PC-3 (cell line): ENCODE data around the gene SFMBT1. TPM values are rescaled to one million over a fixed set of nuclear protein-coding genes. Genes with fewer than 3 reads are reported as not detected.

ENCODE experiments used
- ATAC-seq: fragments of 200-7000 bp; cut with Tn5 transposase; 2 replicates; pipeline ENCODE4 v1.9.1; 2020; ENCODE audit warnings: mild to moderate bottlenecking, moderate library complexity
- BruUV-seq: library from RNA; stranded (reverse); fragments of 400-500 nt; replicated peaks from 2 replicates; lab custom pipeline; 2021; lab: Mats Ljungman, UMichigan
- CTCF ChIA-PET: fragments of 300-600 bp; sonication (Branson Sonifier 250); formaldehyde crosslinking; loops from one replicate; lab custom pipeline; 2022; ENCODE audit warnings: antibody characterized with exemption; lab: Charles Lee
- POLR2A ChIA-PET: fragments of 300-600 bp; sonication (Branson Sonifier 250); formaldehyde crosslinking; loops from one replicate; lab custom pipeline; 2022; ENCODE audit warnings: antibody characterized with exemption; ENCODE audit not compliant: unreplicated experiment; lab: Charles Lee
- DNase-seq: peaks from one replicate; pipeline ENCODE4 v3.0.0-alpha.2; 2015
- H2AFZ ChIP-seq: fragments of 300-600 bp; sonication (generic); 2 replicates; pipeline ENCODE4 v1.6.0; 2016; ENCODE audit warnings: antibody characterized with exemption, low read length
- H3F3A ChIP-seq: fragments of 300-600 bp; sonication (generic); one replicate; pipeline ENCODE4 v1.6.0; 2017; ENCODE audit warnings: antibody characterized with exemption, low read length, control low read depth, mild to moderate bottlenecking; ENCODE audit not compliant: unreplicated experiment
- H3K27ac ChIP-seq: fragments of 300-600 bp; sonication (generic); 2 replicates; pipeline ENCODE4 v1.5.1; 2016; ENCODE audit warnings: mild to moderate bottlenecking, low read length
- H3K27me3 ChIP-seq: fragments of 300-600 bp; sonication (generic); 2 replicates; pipeline ENCODE4 v1.6.1; 2016; ENCODE audit warnings: low read length, mixed read lengths
- H3K36me3 ChIP-seq: fragments of 300-600 bp; sonication (generic); 2 replicates; pipeline ENCODE4 v1.6.1; 2016; ENCODE audit warnings: low read depth, mixed run types, low read length, mixed read lengths
- H3K4me1 ChIP-seq: fragments of 300-600 bp; sonication (generic); 2 replicates; pipeline ENCODE4 v1.5.1; 2016; ENCODE audit warnings: low read length; ENCODE audit not compliant: insufficient read depth
- H3K4me2 ChIP-seq: fragments of 300-600 bp; sonication (generic); 2 replicates; pipeline ENCODE4 v1.6.0; 2016; ENCODE audit warnings: low read length
- H3K4me3 ChIP-seq: fragments of 300-600 bp; sonication (generic); 2 replicates; pipeline ENCODE4 v1.5.1; 2016; ENCODE audit warnings: mild to moderate bottlenecking, low read length, mixed read lengths
- H3K79me2 ChIP-seq: fragments of 300-600 bp; sonication (generic); 2 replicates; pipeline ENCODE4 v1.6.1; 2017; ENCODE audit warnings: low read length, mixed read lengths
- H3K9ac ChIP-seq: fragments of 300-600 bp; sonication (generic); 2 replicates; pipeline ENCODE4 v1.6.0; 2016; ENCODE audit warnings: mild to moderate bottlenecking, low read length
- H3K9me2 ChIP-seq: fragments of 300-600 bp; sonication (generic); replicated peaks from 2 replicates; pipeline ENCODE4 v1.6.1; 2016; ENCODE audit warnings: mixed run types, low read length, mixed read lengths
- H3K9me3 ChIP-seq: fragments of 300-600 bp; sonication (generic); 2 replicates; pipeline ENCODE4 v1.6.1; 2016; ENCODE audit warnings: low read length, mixed read lengths
- H4K20me1 ChIP-seq: fragments of 300-600 bp; sonication (generic); 2 replicates; pipeline ENCODE4 v1.6.1; 2016; ENCODE audit warnings: low read length, mixed read lengths
- CTCF ChIP-seq: fragments of 300-600 bp; sonication (generic); conservative IDR thresholded peaks from 2 replicates; pipeline ENCODE4 v1.5.1; 2017; ENCODE audit warnings: antibody characterized with exemption, low read depth, mild to moderate bottlenecking, low read length
- EZH2 ChIP-seq: fragments of 300-600 bp; sonication (generic); IDR thresholded peaks from one replicate; pipeline ENCODE4 v1.6.1; 2017; ENCODE audit warnings: antibody characterized with exemption, mild to moderate bottlenecking, low read length; ENCODE audit not compliant: unreplicated experiment
- EZH2phosphoT487 ChIP-seq: fragments of 300-600 bp; sonication (generic); IDR thresholded peaks from 2 replicates; pipeline ENCODE4 v1.6.1; 2018; ENCODE audit warnings: mild to moderate bottlenecking, antibody characterized with exemption, low read length, borderline replicate concordance
- intact Hi-C: fragments of 100-400 bp; cut with micrococcal nuclease; formaldehyde crosslinking; loops from 2 replicates; pipeline ENCODE4 v1.9.0; 2023
- total RNA-seq: library from RNA; depleted of rRNA; stranded (reverse); fragments of >200 nt; gene quantifications from 2 replicates; pipeline ENCODE4 v1.2.3, GENCODE V29; 2014

SFMBT1 gene
- total RNA-seq, 1 experiment from 2014 or later: 10.8 TPM

DNA sequence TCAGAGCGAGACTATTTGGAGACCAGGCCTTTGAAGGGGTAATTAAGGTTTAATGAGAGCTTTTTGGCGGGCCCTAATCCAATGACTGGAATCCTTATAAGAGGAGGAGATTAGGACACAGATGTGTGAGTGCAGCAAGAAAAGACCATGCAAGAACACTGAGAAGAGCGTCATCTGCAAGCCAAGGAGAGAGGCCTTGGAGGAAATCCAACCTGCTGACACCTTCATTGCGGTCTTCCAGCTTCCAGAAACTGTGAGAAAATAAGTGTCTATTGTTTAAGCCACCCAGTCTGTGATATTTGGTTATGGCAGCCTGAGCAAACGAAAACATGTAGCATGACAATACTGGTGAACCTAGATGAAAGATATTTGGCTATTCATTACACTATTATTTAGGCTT is 188.0 kb downstream of the SFMBT1 start:
- Histone ChIP-seq H3K36me3 (no peaks in the 10 kb centered on the region), H3K9me3 (no peaks in the 10 kb centered on the region), H3K27ac (no peak overlapping the region), H3K79me2 (no peaks in the 10 kb centered on the region), H3K4me3 (no peak overlapping the region), H3K27me3 (no peaks in the 10 kb centered on the region), H3K9ac (no peak overlapping the region), H3K4me2 (no peak overlapping the region), H4K20me1 (no peaks in the 10 kb centered on the region), H3F3A (no peaks in the 10 kb centered on the region), H3K9me2 (no peaks in the 10 kb centered on the region), H3K4me1 (no peaks in the 10 kb centered on the region), H2AFZ (no peak overlapping the region)
- POLR2A ChIA-PET: no interaction called here
- intact Hi-C loops: no loop called here
- TF ChIP-seq CTCF (no peak), EZH2phosphoT487 (no peak), EZH2 (no peak)
- DNase-seq (no peak), ATAC-seq (no peak)
- BruUV-seq: no TSS peak
- CTCF ChIA-PET: no interaction called here

DNA sequence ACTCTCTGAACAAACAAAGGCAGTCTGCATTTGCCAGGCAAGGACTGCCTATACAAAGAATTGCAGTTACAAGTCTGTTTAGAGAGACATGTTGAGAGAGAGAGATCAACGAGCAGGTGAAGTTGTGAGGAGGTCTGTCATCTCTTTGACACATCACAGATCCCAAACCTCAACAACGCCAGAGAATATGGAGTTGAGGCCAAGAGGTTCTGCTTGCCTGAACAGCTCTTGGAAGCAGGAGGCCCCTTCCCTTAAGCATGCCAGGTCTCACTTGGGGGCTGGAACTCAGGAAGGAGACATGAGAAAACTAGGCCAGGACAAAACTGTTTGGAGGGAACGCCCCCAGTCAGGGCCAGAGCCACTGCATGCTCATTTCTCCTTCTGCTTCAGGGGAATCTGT is 188.7 kb downstream of the SFMBT1 start:
- H3K9ac ChIP-seq: no peak overlapping the region
- H3K9me3 ChIP-seq: no peaks in the 10 kb centered on the region
- CTCF ChIA-PET: no interaction called here
- no peaks in the 10 kb centered on the region for H3K79me2 ChIP-seq
- H3K4me2 ChIP-seq: no peak overlapping the region
- H3K9me2 ChIP-seq: no peaks in the 10 kb centered on the region
- DNase-seq (no peak), ATAC-seq (no peak)
- no peaks in the 10 kb centered on the region for H3F3A ChIP-seq
- BruUV-seq: no TSS peak
- H4K20me1 ChIP-seq: no peaks in the 10 kb centered on the region
- H3K4me3 ChIP-seq: no peak overlapping the region
- H3K36me3 ChIP-seq: no peaks in the 10 kb centered on the region
- POLR2A ChIA-PET: no interaction called here
- no peaks in the 10 kb centered on the region for H3K27me3 ChIP-seq
- intact Hi-C loops: no loop called here
- TF ChIP-seq EZH2 (no peak), EZH2phosphoT487 (no peak), CTCF (no peak)
- H2AFZ ChIP-seq: no peak overlapping the region
- no peak overlapping the region for H3K27ac ChIP-seq
- no peaks in the 10 kb centered on the region for H3K4me1 ChIP-seq

DNA sequence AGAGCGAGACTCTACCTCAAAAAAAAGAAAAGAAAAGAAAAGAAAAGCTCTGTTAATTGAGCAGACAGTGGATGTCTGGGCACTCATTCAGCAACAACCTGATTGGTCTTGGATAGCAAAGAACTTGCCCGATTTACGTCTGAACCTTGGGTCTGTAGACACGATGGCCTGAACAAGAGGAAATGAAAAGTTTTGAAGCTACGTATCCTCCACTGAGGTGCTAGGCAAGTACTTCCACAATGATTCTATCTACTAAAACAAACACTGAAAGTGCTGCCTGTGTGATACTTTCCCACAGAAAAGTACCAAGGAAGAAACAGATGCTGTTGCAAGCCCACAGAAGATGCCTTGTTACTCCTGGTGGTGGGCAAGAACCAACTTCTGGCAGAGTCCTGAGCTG is 189.2 kb downstream of the SFMBT1 start:
- intact Hi-C loops: no loop called here
- H3K9me3 ChIP-seq: no peaks in the 10 kb centered on the region
- H3K36me3 ChIP-seq: no peaks in the 10 kb centered on the region
- no peaks in the 10 kb centered on the region for H3K4me1 ChIP-seq
- BruUV-seq: no TSS peak
- H3F3A ChIP-seq: no peaks in the 10 kb centered on the region
- no peak overlapping the region for H3K27ac ChIP-seq
- H3K79me2 ChIP-seq: no peaks in the 10 kb centered on the region
- no peak overlapping the region for H3K4me3 ChIP-seq
- TF ChIP-seq EZH2: no peak
- TF ChIP-seq EZH2phosphoT487: no peak
- TF ChIP-seq CTCF: no peak
- H2AFZ ChIP-seq: no peak overlapping the region
- H3K27me3 ChIP-seq: no peaks in the 10 kb centered on the region
- H3K4me2 ChIP-seq: no peak overlapping the region
- ChIA-PET CTCF (no interaction called here), POLR2A (no interaction called here)
- H4K20me1 ChIP-seq: no peaks in the 10 kb centered on the region
- ATAC-seq: no peak
- DNase-seq: no peak
- H3K9ac ChIP-seq: no peak overlapping the region
- no peaks in the 10 kb centered on the region for H3K9me2 ChIP-seq
